ENCODE results near the gene ERICH3. TPM values are rescaled to one million over a fixed set of nuclear protein-coding genes. Genes with fewer than 3 reads are reported as not detected.

The ERICH3 gene
- total RNA-seq, 1 experiment from 2014 or later, result not detected

DNA sequence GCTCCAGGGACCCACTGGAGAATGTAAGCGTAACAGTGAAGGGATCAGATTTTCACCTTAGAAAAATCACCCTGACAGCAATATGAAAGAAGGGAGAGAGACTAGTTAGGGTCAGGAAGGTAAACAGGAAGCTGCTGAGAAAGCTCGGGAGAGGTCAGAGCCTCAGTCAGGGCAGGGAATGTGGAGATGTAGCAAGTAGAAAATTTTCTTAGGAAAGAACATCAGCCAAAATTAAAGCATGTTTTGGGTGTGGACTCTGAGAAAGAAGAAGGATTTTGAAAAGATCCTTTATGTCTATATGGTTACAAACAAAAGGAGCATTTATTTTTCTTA is 16.7 kb upstream of the ERICH3 start:
- no peak for DNase-seq
- Histone ChIP-seq H3K4me1 (replicated peaks; ENCODE audit: insufficient read depth) (peaks cover 12% of the 10 kb centered on the region), H3K4me2 (peak overlapping the region; percentile 50), H3K79me2 (ENCODE audit: low read depth) (no peaks in the 10 kb centered on the region), H3K9me2 (ENCODE audit: insufficient read depth) (no peaks in the 10 kb centered on the region), H3K4me3 (no peak overlapping the region), H3K9me3 (ENCODE audit: insufficient read depth, low read depth) (no peaks in the 10 kb centered on the region), H2AFZ (peak overlapping the region; percentile 58), H3K27ac (no peak overlapping the region), H4K20me1 (ENCODE audit: insufficient read depth) (no peaks in the 10 kb centered on the region), H3K27me3 (ENCODE audit: insufficient read depth, low read depth) (no peaks in the 10 kb centered on the region), H3K36me3 (ENCODE audit: low read depth) (no peaks in the 10 kb centered on the region), H3F3A (ENCODE audit: insufficient read depth, low read depth) (peaks cover 7% of the 10 kb centered on the region; the same call in 1 of the 2 replicates)
- TF ChIP-seq, protein P1, sequence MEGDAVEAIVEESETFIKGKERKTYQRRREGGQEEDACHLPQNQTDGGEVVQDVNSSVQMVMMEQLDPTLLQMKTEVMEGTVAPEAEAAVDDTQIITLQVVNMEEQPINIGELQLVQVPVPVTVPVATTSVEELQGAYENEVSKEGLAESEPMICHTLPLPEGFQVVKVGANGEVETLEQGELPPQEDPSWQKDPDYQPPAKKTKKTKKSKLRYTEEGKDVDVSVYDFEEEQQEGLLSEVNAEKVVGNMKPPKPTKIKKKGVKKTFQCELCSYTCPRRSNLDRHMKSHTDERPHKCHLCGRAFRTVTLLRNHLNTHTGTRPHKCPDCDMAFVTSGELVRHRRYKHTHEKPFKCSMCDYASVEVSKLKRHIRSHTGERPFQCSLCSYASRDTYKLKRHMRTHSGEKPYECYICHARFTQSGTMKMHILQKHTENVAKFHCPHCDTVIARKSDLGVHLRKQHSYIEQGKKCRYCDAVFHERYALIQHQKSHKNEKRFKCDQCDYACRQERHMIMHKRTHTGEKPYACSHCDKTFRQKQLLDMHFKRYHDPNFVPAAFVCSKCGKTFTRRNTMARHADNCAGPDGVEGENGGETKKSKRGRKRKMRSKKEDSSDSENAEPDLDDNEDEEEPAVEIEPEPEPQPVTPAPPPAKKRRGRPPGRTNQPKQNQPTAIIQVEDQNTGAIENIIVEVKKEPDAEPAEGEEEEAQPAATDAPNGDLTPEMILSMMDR (conservative IDR thresholded peaks at IDR 0.05), result no peak
- TF ChIP-seq EZH2 (IDR thresholded peaks at IDR 0.05; ENCODE audit: low read depth), result no peak
- ChIA-PET POLR2A (ENCODE audit: unreplicated experiment) (no interaction called here), CTCF (interaction anchor here (0.6 to 1.2 kb wide), 2 partner anchors 222 to 713 kb away, joined by 3 to 5 read pairs; no protein-coding TSS in a partner anchor)
- no TSS peak for BruUV-seq (replicated peaks)
- intact Hi-C loops (cut with micrococcal nuclease; ENCODE audit: unreplicated experiment), result loop anchor here (5.0 kb wide), 2 partner anchors 42 to 188 kb away; partner anchors contain the start of genes CRYZ and TYW3

DNA sequence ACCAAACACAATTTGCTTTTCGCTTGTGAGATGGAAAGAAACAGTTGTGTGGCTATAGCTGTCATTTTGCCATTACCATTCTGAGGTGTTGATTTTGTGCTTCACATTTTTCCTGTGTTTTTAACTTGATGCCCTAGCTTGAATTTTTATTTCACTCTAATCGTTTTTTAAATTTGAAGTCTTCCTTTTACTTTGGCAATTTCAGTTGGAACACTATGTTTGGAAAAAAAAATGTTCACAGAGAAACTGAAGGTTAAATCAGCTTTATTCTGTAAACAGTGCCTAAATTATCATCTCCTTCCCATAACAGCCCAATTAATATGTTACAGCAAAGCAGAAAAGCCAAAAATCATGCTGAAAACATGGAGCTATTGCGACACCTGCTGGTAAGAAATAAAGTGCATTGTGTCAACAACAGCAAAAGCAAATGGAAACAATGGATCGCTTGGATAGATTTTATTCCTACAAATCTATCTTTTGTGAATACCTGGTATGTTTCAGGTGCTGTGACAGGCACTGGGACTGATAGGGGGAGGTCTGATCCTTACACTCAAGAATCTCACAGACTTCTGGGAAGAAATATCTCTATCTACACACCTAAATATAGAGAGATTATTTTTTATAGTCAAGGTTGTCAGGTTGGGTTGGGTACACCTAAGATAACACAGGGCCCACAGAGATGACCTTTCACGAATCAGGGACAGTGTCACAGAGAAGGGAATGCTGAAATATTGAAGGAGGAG is 16.2 kb upstream of the ERICH3 start:
- Histone ChIP-seq H4K20me1 (ENCODE audit: insufficient read depth) (no peaks in the 10 kb centered on the region), H3K27me3 (ENCODE audit: insufficient read depth, low read depth) (no peaks in the 10 kb centered on the region), H3K4me1 (replicated peaks; ENCODE audit: insufficient read depth) (peaks cover 12% of the 10 kb centered on the region), H3K79me2 (ENCODE audit: low read depth) (no peaks in the 10 kb centered on the region), H3F3A (ENCODE audit: insufficient read depth, low read depth) (peaks cover 7% of the 10 kb centered on the region; the same call in 1 of the 2 replicates), H3K4me3 (no peak overlapping the region), H3K27ac (no peak overlapping the region), H3K9me2 (ENCODE audit: insufficient read depth) (no peaks in the 10 kb centered on the region), H3K9me3 (ENCODE audit: insufficient read depth, low read depth) (no peaks in the 10 kb centered on the region), H2AFZ (peak overlapping the region; percentile 58), H3K4me2 (peak overlapping the region; percentile 50), H3K36me3 (ENCODE audit: low read depth) (no peaks in the 10 kb centered on the region)
- DNase-seq, result peak; percentile 43 to 67
- intact Hi-C loops (cut with micrococcal nuclease; ENCODE audit: unreplicated experiment), result loop anchor here (2.0 to 5.0 kb wide), 3 partner anchors 37 to 187 kb away; partner anchors contain the start of genes CRYZ and TYW3
- no TSS peak for BruUV-seq (replicated peaks)
- ChIA-PET POLR2A (ENCODE audit: unreplicated experiment) (no interaction called here), CTCF (interaction anchor here (0.7 to 1.2 kb wide), 2 partner anchors 221 to 578 kb away, joined by 3 read pairs; no protein-coding TSS in a partner anchor)
- TF ChIP-seq, protein P1 (conservative IDR thresholded peaks at IDR 0.05), result peak; percentile 95
- TF ChIP-seq EZH2 (IDR thresholded peaks at IDR 0.05; ENCODE audit: low read depth), result no peak

DNA sequence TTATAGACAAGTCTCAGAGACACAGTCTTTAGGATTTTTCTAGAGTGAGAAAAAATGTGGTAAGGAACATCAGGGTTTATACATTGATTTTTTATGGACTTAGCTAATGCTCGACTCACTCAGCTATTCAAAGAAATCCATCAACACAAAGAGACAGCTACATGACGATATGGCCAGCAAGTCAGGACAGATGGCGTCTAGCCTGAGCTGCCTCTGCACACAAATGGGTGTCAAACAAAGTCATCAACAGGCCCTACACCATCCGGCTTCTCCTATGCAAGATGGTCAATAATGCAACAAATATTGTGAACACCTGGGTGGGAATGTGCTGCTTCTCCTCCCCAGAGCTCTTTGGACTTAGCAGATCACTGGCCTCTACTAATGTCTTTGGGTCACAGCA is 13.3 kb upstream of the ERICH3 start:
- CTCF ChIA-PET, result no interaction called here
- TF ChIP-seq, protein P1 (conservative IDR thresholded peaks at IDR 0.05), result no peak
- no peak for TF ChIP-seq EZH2 (IDR thresholded peaks at IDR 0.05; ENCODE audit: low read depth)

More for the DNA sequence above, 13.3 kb upstream of the ERICH3 start:
- no peaks in the 10 kb centered on the region for H4K20me1 ChIP-seq (ENCODE audit: insufficient read depth)
- H3K27me3 ChIP-seq (ENCODE audit: insufficient read depth, low read depth), result no peaks in the 10 kb centered on the region
- H2AFZ ChIP-seq, result no peak overlapping the region
- H3K4me2 ChIP-seq, result no peak overlapping the region
- no peaks in the 10 kb centered on the region for H3K79me2 ChIP-seq (ENCODE audit: low read depth)
- H3K9me3 ChIP-seq (ENCODE audit: insufficient read depth, low read depth), result no peaks in the 10 kb centered on the region
- no peaks in the 10 kb centered on the region for H3F3A ChIP-seq (ENCODE audit: insufficient read depth, low read depth)
- intact Hi-C loops (cut with micrococcal nuclease; ENCODE audit: unreplicated experiment), result no loop called here
- POLR2A ChIA-PET (ENCODE audit: unreplicated experiment), result interaction anchor here (0.6 kb wide), 1 partner anchor 318 kb away, joined by 3 read pairs; no protein-coding TSS in a partner anchor
- no peak for DNase-seq
- BruUV-seq (replicated peaks), result no TSS peak
- no peaks in the 10 kb centered on the region for H3K9me2 ChIP-seq (ENCODE audit: insufficient read depth)
- H3K36me3 ChIP-seq (ENCODE audit: low read depth), result no peaks in the 10 kb centered on the region
- H3K4me3 ChIP-seq, result no peak overlapping the region
- H3K4me1 ChIP-seq (replicated peaks; ENCODE audit: insufficient read depth), result no peaks in the 10 kb centered on the region
- H3K27ac ChIP-seq, result no peak overlapping the region
